H9 (cell line): ENCODE measurements around the gene PROX1. TPM values are rescaled to one million over a fixed set of nuclear protein-coding genes. Genes with fewer than 3 reads are reported as not detected.

Source experiments
- DNase-seq: peaks from one replicate; pipeline ENCODE4 v3.0.0-alpha.2; 2017
- H2AFZ ChIP-seq: one replicate; pipeline ENCODE4 v1.6.1; 2013; ENCODE audit warnings: mild to moderate bottlenecking, low read length, control low read depth, moderate library complexity
- H2AK5ac ChIP-seq: 2 replicates; pipeline ENCODE4 v1.6.1; 2013; ENCODE audit warnings: low read length, control low read depth, mixed read lengths; ENCODE audit not compliant: insufficient read length
- H2BK120ac ChIP-seq: one replicate; pipeline ENCODE4 v1.6.1; 2013; ENCODE audit warnings: low read depth, mild to moderate bottlenecking, low read length, control low read depth, inconsistent platforms; ENCODE audit not compliant: poor library complexity, severe bottlenecking
- H2BK12ac ChIP-seq: 2 replicates; pipeline ENCODE4 v1.6.1; 2013; ENCODE audit warnings: low read length, control low read depth, mixed read lengths, low read depth; ENCODE audit not compliant: insufficient read length
- H2BK15ac ChIP-seq: 2 replicates; pipeline ENCODE4 v1.6.1; 2013; ENCODE audit warnings: low read depth, low read length, control low read depth
- H2BK20ac ChIP-seq: one replicate; pipeline ENCODE4 v1.6.1; 2013; ENCODE audit warnings: low read depth, mild to moderate bottlenecking, low read length, control low read depth, inconsistent platforms; ENCODE audit not compliant: poor library complexity, severe bottlenecking
- H2BK5ac ChIP-seq: 2 replicates; pipeline ENCODE4 v1.6.1; 2013; ENCODE audit warnings: low read length, control low read depth, mixed read lengths; ENCODE audit not compliant: insufficient read length
- H3K14ac ChIP-seq: 2 replicates; pipeline ENCODE4 v1.6.1; 2013; ENCODE audit warnings: low read length, control low read depth; ENCODE audit not compliant: insufficient read depth
- H3K18ac ChIP-seq: 2 replicates; pipeline ENCODE4 v1.6.1; 2013; ENCODE audit warnings: low read depth, mild to moderate bottlenecking, mixed read lengths, low read length, control low read depth; ENCODE audit not compliant: insufficient read length
- H3K23ac ChIP-seq: 2 replicates; pipeline ENCODE4 v1.6.1; 2013; ENCODE audit warnings: low read length, control low read depth, mixed read lengths, low read depth; ENCODE audit not compliant: insufficient read length
- H3K23me2 ChIP-seq: 2 replicates; pipeline ENCODE4 v1.6.1; 2013; ENCODE audit warnings: low read depth, mild to moderate bottlenecking, mixed read lengths, low read length, control low read depth; ENCODE audit not compliant: insufficient read length, poor library complexity, severe bottlenecking
- H3K27ac ChIP-seq: 2 replicates; pipeline ENCODE4 v1.5.1; 2013; ENCODE audit warnings: low read length, control low read depth, mixed read lengths, low read depth; ENCODE audit not compliant: insufficient read length
- H3K27me3 ChIP-seq: 2 replicates; pipeline ENCODE4 v1.6.1; 2013; ENCODE audit warnings: low read length, control low read depth, inconsistent platforms; ENCODE audit not compliant: insufficient read depth
- H3K4ac ChIP-seq: 2 replicates; pipeline ENCODE4 v1.6.1; 2013; ENCODE audit warnings: low read depth, mild to moderate bottlenecking, control low read depth, inconsistent platforms, low read length, moderate library complexity
- H3K4me1 ChIP-seq: 2 replicates; pipeline ENCODE4 v1.6.1; 2013; ENCODE audit warnings: low read length, control low read depth, inconsistent platforms; ENCODE audit not compliant: insufficient read depth
- H3K4me2 ChIP-seq: 2 replicates; pipeline ENCODE4 v1.6.1; 2013; ENCODE audit warnings: low read length, control low read depth, mixed read lengths; ENCODE audit not compliant: insufficient read length, insufficient read depth
- H3K56ac ChIP-seq: 2 replicates; pipeline ENCODE4 v1.6.1; 2013; ENCODE audit warnings: low read depth, mild to moderate bottlenecking, mixed read lengths, low read length, control low read depth; ENCODE audit not compliant: insufficient read length
- H3K79me1 ChIP-seq: 2 replicates; pipeline ENCODE4 v1.6.1; 2013; ENCODE audit warnings: low read depth, mild to moderate bottlenecking, moderate library complexity, low read length, control low read depth, inconsistent platforms; ENCODE audit not compliant: insufficient read depth, poor library complexity, severe bottlenecking
- H3K79me2 ChIP-seq: 2 replicates; pipeline ENCODE4 v1.6.1; 2013; ENCODE audit warnings: low read length, control low read depth, inconsistent platforms; ENCODE audit not compliant: insufficient read depth
- H3K9ac ChIP-seq: 2 replicates; pipeline ENCODE4 v1.6.1; 2013; ENCODE audit warnings: low read length, control low read depth, mixed read lengths; ENCODE audit not compliant: insufficient read length; ENCODE audit errors: extremely low read depth
- H3K9me3 ChIP-seq: one replicate; pipeline ENCODE4 v1.6.1; 2013; ENCODE audit warnings: low read depth, low read length, inconsistent platforms; ENCODE audit not compliant: control insufficient read depth
- H3T11ph ChIP-seq: one replicate; pipeline ENCODE4 v1.6.1; 2013; ENCODE audit warnings: mild to moderate bottlenecking, low read length, control low read depth, inconsistent platforms
- H4K20me1 ChIP-seq: one replicate; pipeline ENCODE4 v1.6.1; 2013; ENCODE audit not compliant: control insufficient read depth, insufficient read length, insufficient read depth
- H4K5ac ChIP-seq: 2 replicates; pipeline ENCODE4 v1.6.1; 2013; ENCODE audit warnings: low read depth, mild to moderate bottlenecking, mixed read lengths, low read length, control low read depth; ENCODE audit not compliant: insufficient read length
- H4K8ac ChIP-seq: replicated peaks from 2 replicates; pipeline ENCODE4 v1.6.1; 2013; ENCODE audit warnings: low read length, control low read depth, mixed read lengths, low read depth; ENCODE audit not compliant: insufficient read length
- H4K91ac ChIP-seq: 2 replicates; pipeline ENCODE4 v1.6.1; 2013; ENCODE audit warnings: low read depth, mild to moderate bottlenecking, moderate library complexity, mixed read lengths, low read length, control low read depth; ENCODE audit not compliant: insufficient read length
- H3K27ac Mint-ChIP-seq, 3 experiments: 2 replicates in 2 of 3; 3 replicates in 1 of 3; pipeline ENCODE4 v1.8.0; 2020 to 2021; ENCODE audit warnings: mixed read lengths in 3 of 3, mild to moderate bottlenecking in 1 of 3, moderate library complexity in 1 of 3
- H3K27me3 Mint-ChIP-seq: 2 replicates; pipeline ENCODE4 v1.8.0; 2021; ENCODE audit warnings: low read depth, mild to moderate bottlenecking, moderate library complexity, mixed read lengths
- H3K36me3 Mint-ChIP-seq, 3 experiments: 2 replicates in 2 of 3; 3 replicates in 1 of 3; pipeline ENCODE4 v1.8.0; 2020 to 2021; ENCODE audit warnings: low read depth in 3 of 3, mixed read lengths in 3 of 3; ENCODE audit not compliant: insufficient read depth in 1 of 3
- H3K4me1 Mint-ChIP-seq, 2 experiments: 2 replicates each; pipeline ENCODE4 v1.8.0; 2020; ENCODE audit warnings: mixed read lengths in 2 of 2
- H3K4me3 Mint-ChIP-seq, 2 experiments: 2 replicates in 1 of 2; 3 replicates in 1 of 2; pipeline ENCODE4 v1.8.0; 2020 to 2021; ENCODE audit warnings: mild to moderate bottlenecking in 2 of 2, mixed read lengths in 2 of 2, moderate library complexity in 1 of 2
- H3K9me3 Mint-ChIP-seq, 2 experiments: 2 replicates in 1 of 2; 3 replicates in 1 of 2; pipeline ENCODE4 v1.8.0; 2020; ENCODE audit warnings: mild to moderate bottlenecking in 2 of 2, mixed read lengths in 2 of 2, moderate library complexity in 1 of 2
- CTCF ChIP-seq: fragments of 200-600 bp; sonication (generic); conservative IDR thresholded peaks from 3 replicates; pipeline ENCODE4 v1.8.0; 2021; ENCODE audit warnings: antibody characterized with exemption, mild to moderate bottlenecking
- WGBS: extraction: QIAGEN DNeasy Blood & Tissue Kit; methylation state at CpG from one replicate; pipeline ENCODE4 v1.1.7; 2013; ENCODE audit warnings: missing lambda C conversion rate, low lambda C conversion rate, mixed read lengths; ENCODE audit not compliant: insufficient read length; ENCODE audit errors: extremely low coverage; 5-methylcytosine and 5-hydroxymethylcytosine counted together
- total RNA-seq: library from RNA; stranded (reverse); gene quantifications from 2 replicates; pipeline ENCODE4 v1.2.1, GENCODE V29; 2021

Gene PROX1
- total RNA-seq, 1 experiment from 2014 or later, result 0.72 TPM

GRCh38 chr1:214066936-214067335, 79.2 kb downstream of the PROX1 start:
- H4K20me1 ChIP-seq, result no peaks in the 10 kb centered on the region
- Mint-ChIP-seq H3K36me3 (no peaks in the 10 kb centered on the region), H3K27me3 (peaks cover 9% of the 10 kb centered on the region), H3K9me3 (no peaks in the 10 kb centered on the region), H3K4me3 (no peak overlapping the region), H3K27ac (no peak overlapping the region; a peak in 1 of 7 replicates), H3K4me1 (peaks cover 0 to 3% of the 10 kb centered on the region in 2 experiments; a peak in 3 of 4 replicates)
- H3K9ac ChIP-seq, result no peak overlapping the region
- no peak overlapping the region for H3K18ac ChIP-seq
- no peak overlapping the region for H2BK12ac ChIP-seq
- H2BK20ac ChIP-seq, result no peak overlapping the region
- H3K9me3 ChIP-seq, result no peaks in the 10 kb centered on the region
- no peak overlapping the region for H3K27ac ChIP-seq
- no peaks in the 10 kb centered on the region for H3K79me1 ChIP-seq
- H3K14ac ChIP-seq, result no peak overlapping the region
- H4K91ac ChIP-seq, result no peak overlapping the region
- H3K56ac ChIP-seq, result no peak overlapping the region
- H2BK5ac ChIP-seq, result no peak overlapping the region
- no peak overlapping the region for H3K23ac ChIP-seq
- H3K79me2 ChIP-seq, result no peaks in the 10 kb centered on the region
- no peak overlapping the region for H2BK120ac ChIP-seq
- TF ChIP-seq CTCF, result no peak
- H4K5ac ChIP-seq, result no peak overlapping the region
- no peaks in the 10 kb centered on the region; the same call in 1 of the 2 replicates for H3K27me3 ChIP-seq
- no peak overlapping the region for H3K4ac ChIP-seq
- no CpG with 5 or more reads among the region's 3 CpGs for WGBS
- H3K23me2 ChIP-seq, result no peaks in the 10 kb centered on the region
- H3K4me1 ChIP-seq, result no peaks in the 10 kb centered on the region
- H2AFZ ChIP-seq, result no peak overlapping the region
- no peak overlapping the region for H3T11ph ChIP-seq
- no peak overlapping the region for H4K8ac ChIP-seq
- DNase-seq, result no peak
- no peak overlapping the region for H2AK5ac ChIP-seq
- H3K4me2 ChIP-seq, result no peak overlapping the region
- H2BK15ac ChIP-seq, result no peak overlapping the region
